Stimulated activated naive CD4-positive, alpha-beta T cell (primary cell): ENCODE data around the gene CXCL5.
A peak's percentile ranks its signal among the peaks of the same experiment; 100 is the strongest.

Source experiments
- DNase-seq, 6 experiments: peaks; one replicate each; lab custom pipeline; 2025; lab: John Stamatoyannopoulos, UW

Gene CXCL5

DNA sequence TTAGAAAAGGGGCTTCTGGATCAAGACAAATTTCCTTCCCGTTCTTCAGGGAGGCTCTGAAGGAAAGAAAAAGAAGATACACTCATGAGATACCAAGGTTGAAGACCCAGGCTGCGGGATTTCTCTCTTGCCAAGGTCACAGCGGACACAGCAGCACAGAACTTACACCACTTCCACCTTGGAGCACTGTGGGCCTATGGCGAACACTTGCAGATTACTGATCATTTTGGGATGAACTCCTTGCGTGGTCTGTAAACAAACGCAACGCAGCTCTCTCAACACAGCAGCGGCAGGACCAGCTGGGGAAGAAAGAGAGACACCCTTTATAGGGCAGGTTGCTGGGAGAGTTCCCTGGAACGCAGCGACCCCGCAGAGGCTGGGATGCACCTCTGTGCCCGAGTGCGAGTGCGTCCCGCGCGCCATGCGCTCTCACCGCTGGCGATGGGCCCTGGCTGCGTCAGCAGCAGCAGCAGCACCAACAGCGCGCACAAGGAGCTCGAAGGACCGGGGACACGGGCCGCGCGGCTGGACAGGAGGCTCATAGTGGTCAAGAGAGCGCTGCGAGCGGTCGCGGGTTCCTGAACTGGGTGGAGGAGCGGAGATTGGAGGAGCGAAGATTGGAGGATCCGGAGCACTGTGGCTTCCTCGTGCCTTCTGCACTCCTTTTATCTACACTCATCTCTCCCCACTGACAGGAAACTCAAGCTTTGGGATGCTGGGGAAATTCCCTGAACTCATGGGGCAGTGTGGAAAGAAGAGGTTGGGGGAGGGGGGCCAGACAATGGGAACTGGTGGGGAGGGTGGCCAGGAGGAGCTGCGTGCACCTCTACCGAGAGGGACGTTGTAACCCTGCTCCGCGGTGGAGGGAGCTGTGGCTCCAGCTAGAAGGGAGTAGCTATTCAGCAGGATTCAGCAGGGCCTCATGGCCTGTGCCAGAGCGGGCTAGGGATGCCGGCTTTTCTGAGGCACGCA lies at the start of gene CXCL5:
CXCL5 (minus strand) TSS at position 638 of the 972 bp plus-strand sequence; CDS start at position 542, 96 bp downstream.
- DNase-seq, result no peak

DNA sequence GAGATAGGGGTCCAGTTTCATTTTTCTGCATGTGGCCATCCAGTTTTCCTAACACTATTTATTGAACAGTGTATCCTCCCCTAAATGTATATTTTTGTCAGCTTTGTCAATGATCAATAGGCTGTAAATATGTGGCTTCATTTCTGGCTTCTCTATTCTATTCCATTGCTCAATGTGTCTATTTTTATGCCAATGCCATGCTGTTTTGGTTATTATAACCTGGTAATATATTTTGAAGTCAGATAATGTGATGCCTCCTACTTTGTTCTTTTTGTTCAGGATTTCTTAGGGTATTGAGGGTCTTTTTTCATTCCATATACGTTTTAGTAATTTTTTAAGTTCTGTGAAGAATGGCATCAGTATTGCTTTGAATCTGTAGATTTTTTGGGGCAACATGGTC lies 48.7 kb upstream of the CXCL5 start:
- DNase-seq, result no peak

DNA sequence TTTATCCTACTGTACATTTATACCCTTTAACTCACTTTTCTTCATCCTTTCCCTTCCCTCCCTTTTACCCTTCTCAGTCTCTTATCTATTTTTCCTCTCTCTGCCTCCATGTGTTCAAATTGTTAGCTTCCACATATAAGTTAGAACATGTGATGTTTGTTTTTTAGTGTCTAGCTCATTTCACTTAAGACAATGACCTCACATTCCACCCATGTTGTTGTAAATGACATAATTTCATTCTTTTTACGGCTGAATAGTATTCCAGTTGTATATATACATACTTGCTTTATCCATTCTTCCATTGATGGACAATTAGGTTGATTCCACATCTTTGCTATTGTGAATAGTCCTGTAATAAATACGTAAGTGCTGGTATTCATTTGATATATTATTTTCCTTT lies 47.3 kb upstream of the CXCL5 start:
- no peak for DNase-seq

DNA sequence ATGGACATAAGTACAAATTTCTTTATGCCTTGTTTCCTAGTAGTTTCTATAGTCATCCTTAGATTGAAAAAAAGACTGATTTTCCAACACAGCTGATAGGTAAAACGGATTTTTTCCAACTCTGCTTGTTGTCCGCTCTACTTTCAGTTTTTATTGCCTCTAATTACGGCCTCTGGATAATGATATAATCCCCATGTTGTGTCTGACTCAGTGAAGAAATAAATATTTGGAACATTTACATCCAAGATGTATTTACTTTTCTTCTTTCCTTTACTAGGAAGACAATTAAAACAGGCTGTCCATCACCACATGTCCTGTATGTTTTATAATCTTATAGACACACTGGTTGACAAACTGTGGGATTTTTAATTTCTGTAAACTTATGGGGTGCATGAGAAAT lies 46.8 kb upstream of the CXCL5 start:
- DNase-seq, result no peak

DNA sequence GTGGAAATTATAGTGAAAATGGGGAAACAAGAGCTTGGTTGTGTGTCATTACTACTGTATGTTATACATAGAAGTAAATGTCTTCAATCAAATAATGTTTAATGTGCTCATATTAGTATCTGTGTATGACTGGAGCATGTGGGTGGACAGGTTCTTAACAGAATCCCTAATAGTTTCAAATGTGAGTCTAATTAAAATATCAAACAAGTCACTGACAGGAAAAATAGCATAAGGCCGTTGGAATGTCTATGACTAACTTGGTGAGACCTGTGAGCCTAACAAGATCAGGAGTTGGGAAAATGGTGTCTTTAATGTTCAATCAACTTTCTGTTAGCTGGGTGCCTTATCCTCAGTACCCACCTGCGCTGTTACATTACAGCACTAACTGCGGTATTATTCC lies 46.2 kb upstream of the CXCL5 start:
- DNase-seq, result no peak

DNA sequence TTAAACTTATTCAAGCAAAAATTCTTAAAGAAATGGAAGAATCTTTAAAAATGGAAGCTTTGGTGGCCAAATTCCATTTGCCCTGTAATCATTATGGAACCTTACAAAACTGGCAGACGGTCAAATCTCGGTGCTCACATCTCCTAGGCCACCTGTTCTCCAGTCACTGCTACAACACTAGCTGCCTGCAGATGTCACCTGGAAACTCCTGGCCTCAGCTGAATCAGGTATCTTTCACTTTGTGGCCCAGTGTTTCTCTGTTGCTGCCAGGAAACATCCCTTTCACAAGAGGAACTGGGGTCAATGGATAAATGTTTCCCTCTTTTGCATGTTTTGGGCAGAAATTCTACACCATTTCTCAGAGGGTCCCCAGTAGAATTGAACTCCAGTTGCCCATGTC lies 44.2 kb upstream of the CXCL5 start:
- no peak for DNase-seq

DNA sequence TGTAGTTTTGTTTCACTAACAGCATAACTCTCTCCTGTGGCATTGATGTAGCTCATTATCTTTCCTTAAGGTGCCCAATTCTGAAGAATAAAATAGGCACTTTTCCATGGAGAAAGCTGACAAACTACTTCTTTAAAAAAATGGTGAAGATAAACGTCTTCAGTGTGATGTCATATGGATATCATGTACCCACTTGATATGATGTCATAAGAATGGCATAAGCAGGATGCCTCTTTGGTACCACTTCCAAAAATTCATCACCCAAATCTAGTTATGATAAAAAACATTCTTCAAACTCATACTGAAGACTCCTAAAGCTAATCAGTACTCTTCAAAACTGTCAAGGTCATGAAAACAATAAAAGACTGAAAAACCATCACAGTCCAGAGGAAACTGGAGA lies 42.9 kb upstream of the CXCL5 start:
- DNase-seq, result no peak

DNA sequence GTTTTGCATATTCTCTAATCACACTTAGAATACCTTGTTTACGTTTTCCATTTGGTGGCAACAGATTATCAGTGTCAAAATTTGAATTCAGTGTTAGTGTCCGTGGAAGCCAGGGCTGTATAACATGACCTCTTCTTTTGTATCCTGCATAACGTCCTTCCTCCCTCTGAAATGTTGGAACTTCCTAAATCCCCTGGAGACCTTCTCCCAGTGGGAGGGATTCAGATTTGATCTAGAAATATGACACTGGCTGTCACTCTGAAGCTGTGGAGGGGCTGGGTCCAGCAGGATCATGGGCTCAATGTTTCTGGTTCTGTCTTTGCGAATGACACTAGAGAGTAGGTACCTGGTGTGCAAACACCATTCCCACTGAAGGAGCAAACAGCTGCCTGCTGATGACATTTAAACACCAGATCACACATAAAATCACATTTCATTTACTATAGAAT lies 40.9 kb upstream of the CXCL5 start:
- DNase-seq, result no peak

DNA sequence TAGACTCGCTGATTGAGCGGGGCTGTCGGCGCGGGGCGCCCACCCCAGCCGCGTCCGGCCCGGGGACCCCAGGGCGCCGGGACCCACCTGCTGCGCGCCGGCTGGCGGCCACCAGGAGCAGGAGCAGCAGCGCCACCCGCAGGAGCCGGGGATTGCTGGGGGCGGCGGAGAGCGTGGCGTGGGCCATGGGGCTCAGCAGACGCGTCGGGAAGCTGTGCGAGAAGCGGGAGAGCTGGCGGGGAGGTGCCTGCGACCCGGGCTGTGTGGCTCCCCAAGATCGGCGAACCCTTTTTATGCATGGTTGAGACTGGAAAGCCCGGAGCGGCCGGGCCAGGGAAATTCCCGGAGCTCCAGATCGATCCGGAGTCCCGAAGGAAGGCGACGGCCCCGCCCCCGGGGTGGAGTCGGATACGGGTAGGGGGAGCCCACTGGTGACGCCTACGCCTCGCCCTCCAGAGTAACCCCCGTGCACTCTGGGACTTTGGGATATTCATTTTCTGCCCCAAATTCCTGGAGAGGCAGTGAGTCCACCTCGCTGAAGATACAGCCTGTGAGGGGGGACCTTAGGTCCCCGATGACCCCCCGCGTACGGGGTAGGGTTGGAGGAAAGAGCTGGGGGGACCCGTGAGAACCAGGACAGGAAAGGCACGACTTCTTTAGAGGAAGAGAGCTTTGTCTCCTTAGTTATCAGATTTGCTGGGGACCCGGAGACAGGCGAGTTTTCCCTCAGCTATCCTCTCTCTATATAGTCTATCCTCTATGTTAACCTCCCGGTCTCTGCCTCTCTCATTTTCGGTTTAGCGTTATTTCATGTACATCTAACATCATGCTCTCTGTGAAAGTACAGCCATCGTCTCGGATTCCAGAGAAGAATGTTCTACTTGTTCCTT lies 40.2 kb upstream of the CXCL5 start, which contains the start of gene CXCL3:
CXCL3 (minus strand) TSS at position 265 of the 890 bp plus-strand sequence; CDS start at position 187, 78 bp downstream.
- DNase-seq, result peak in 3 of 6 experiments; percentile 2 to 22 (median 8)

DNA sequence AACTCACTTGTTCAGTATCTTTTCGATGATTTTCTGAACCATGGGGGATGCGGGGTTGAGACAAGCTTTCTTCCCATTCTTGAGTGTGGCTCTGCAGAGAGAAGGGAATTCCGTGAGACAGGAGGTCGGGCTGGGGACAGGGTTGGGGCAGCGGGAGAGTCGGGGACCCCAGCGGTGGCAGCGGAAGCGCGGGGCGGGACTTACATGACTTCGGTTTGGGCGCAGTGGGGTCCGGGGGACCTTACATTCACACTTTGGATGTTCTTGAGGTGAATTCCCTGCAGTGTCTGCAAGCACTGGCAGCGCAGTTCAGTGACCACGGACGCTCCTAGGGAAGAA lies 39.6 kb upstream of the CXCL5 start:
- DNase-seq, result peak in 1 of 6 experiments; percentile 22

DNA sequence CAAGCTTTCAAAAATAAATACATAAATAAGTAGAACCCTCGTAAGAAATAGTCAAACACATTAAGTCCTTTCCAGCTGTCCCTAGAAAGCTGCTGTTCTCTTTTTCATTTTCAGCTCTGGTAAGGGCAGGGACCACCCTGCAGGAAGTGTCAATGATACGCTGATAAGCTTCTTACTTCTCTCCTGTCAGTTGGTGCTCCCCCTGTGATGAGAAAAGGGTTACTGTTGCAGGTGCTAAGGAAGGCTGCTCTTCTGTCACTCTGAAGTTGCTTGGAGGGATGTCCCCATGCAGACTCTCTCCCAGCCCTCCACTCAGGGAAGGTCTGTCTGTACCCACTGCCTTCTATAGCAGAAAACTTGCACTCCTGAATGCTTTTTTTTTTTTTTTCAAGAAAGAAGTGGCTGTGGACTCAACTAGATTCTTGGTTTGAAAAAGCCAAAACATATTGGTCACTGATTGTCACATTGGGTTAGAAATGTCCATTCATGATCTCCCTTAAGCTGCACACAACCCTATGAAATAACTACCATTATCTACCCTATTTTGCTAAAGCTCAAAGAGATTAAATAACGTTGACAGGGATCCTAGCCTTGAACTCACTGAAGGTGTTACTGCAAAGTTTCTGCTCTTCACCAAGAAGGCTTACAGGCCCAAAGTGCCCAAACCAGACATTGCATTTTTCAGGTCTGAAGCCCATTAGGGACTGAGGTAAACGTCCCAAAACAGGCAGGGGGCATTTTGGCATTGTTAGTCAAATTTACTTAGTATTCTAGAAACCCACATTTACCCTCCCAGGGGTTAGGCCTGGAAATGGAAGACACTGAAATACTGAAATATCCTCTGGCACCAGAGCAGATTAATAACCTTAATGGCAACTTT lies 38.8 kb upstream of the CXCL5 start:
- no peak for DNase-seq

DNA sequence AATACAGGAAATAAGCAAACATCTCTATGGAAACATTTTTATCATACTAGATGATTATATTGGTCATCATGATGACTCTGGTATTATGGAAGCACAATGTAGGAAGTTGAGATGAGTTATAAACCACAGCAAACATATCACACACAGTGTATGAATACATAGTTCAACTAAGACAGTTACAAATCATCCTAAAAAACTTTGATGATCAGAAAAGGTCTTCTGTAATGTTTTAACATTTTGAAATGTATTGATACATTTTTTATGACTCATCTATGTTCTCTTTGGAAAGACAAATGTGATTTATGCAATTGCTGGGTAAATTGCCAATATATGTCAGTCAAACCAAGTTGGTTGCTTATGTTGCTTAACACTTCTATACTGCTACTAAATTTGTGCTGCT lies 35.3 kb upstream of the CXCL5 start:
- DNase-seq, result no peak

DNA sequence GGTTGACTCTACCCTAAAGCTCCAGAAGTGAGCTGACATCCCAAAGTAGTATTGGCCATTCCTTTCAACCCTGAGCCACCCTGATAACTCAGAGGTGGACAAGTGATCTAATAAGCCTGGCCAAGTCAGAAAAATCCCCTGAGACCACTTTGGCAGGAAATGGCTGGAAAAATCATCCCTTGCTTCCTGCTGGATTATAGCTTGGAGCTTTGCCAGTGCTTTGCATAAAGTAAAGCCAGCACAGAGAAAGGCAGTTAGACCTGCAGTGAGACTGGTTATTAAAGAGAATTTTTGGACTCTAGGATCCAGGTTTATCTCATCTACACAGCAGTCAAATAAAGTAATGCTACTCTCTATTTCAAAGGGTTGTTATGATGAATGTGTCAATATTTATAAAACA lies 33.6 kb upstream of the CXCL5 start:
- DNase-seq, result no peak

DNA sequence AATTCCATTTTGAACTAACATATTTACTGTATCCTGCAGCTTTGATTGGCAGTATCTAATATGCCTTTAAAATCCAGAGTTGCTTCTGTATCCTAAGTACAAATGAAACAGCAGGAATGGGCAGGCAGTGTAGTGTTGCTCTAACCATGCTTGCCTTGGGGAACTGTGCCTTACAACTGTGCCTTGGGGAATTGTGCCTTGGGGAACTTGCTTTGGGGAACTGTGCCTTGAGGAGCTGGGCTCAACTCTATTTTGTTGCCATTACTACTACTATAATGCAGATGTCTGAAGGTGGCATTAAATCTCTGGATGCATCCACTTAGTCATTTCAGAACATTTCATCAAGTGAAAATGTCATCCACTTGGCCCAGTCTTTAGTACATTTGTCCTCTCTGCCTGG lies 33.1 kb upstream of the CXCL5 start:
- no peak for DNase-seq

DNA sequence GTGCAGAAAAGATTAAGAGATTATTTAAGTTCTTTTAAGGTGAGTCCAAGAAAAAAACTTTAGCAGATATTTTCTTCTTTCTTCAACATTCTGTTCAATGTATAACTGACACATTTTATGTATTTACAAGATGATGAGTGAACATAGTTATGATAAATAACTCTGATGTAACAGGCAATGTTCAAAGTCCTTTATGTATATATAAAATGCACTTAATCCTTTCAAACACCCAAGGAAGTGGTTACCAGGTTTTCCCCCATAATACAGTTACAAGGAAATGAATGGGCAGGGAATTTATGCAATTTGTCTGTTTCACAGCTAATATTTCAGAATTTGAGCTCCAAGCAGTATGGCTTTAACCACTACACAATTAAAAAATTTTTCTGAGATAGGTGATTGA lies 31.8 kb upstream of the CXCL5 start:
- DNase-seq, result no peak

DNA sequence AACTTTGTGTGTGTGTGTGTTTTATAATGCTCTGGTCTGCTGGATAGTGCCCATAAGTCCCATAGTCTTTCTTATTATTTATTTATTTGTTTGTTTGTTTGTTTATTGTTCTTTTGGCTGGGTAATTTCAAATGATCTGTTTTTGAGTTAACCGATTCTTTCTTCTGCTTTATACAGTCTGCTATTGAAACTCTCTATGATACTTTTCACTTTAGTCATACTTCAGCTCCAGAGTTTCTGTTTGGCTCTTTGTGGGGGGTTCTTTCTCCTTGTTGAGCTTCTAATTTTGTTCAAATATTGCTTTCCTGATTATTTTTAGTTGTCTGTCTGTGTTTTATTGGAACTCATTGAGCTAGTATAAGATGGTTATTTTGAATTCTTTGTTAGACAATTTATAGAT lies 30.0 kb upstream of the CXCL5 start:
- DNase-seq, result no peak

DNA sequence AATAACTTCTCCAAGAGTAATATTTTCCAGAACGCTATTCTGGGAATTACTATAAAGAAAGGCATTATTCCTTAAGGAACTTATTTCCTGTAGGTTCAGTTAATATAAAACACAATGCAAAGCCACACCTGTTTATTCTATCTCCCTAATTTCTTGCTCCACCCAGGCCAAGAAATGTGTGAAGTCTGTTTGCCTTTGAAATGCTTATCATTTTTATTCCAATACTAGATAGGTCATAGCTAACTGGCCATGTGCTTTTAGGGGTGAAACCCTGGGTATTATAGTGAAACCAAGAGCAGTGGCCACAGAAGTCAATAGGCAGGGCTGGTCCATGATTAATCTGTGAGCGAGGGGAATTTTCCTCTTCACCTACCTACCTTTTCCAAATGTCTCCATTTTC lies 25.2 kb upstream of the CXCL5 start:
- no peak for DNase-seq

DNA sequence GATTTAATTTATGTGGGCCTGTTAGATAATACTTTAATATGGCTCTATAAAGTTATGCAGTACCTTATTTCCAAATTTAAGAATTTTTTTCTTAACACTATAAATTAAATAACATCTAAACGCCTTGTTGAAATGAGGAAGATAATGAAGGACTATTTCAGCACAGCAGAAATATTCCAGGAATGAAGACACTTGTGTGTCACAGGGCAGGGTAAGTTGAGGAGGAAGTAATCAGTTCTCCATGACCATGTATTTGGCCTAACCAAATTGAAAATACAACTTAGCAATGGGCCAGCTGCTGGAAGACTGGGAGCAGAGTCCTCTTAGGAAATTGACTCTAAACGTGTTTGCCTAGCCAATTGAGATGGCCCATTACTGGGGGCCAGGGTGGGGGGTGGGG lies 23.1 kb upstream of the CXCL5 start:
- DNase-seq, result no peak

DNA sequence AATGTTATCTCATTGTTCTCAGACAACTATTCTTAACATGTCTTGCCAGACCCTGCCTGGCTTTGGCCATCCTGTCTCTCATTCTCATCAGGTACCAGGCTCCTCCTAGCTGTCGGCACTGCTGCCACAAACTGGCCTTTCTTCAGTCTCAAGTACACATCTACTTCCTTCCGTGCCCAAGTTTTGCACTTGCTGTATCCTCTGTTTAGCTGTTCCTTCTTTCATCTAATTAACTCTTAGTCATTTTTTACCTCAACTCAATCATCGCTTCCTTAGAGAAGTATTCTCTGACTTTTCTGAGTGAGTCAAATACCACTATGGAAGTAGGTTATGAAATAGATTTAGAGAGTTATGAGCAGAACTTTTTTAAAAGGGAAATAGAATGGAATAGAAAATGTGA lies 20.3 kb upstream of the CXCL5 start:
- DNase-seq, result no peak

DNA sequence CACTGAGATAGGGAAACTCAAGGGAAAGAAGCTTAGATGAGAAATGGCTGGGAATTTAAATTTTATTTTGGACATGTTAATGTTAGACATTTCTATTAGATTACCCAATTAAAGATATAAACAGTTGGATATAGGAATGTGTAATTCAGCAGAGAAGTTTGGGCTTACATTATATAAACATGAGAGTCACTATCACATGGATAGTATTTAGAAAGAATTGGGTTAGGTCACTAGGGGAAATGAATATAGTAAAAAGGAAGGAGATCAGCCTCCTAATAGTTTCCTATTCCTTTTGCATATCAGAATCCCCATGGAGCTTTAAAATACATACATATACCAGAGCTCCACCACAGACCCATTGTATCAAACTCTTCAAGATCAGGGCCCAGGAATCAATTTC lies 19.6 kb upstream of the CXCL5 start:
- no peak for DNase-seq

DNA sequence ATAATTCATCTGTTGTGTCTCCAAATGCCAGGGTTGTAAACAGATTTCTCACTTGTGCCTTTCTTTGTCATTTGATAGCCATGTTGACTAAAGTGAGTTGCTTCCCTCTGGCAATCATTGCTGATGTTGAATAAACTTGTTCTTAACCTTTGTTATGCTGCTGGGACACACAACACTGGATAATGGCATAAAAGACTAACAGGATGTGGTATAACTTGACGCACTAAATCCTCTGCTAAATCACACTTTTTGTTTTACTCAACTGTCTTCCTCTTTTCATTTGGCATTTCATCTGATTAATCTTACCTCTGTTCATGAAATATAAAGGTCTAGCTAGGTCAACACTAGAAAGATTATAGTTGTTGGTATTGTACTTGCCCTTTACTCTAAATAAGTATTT lies 17.6 kb upstream of the CXCL5 start:
- DNase-seq, result peak in 1 of 6 experiments; percentile 3
